ENCODE results near the gene RHOH. TPM values are rescaled to one million over a fixed set of nuclear protein-coding genes. Genes with fewer than 3 reads are reported as not detected.

The RHOH gene
- total and polyA plus RNA-seq, 9 of the 15 experiments (the other 6 are each of a cell fraction or from before 2014, with no cell fraction given), result 14.3 to 37.7 (median 23.2) TPM

GRCh38 chr4:40228497-40229365 is 31.9 kb downstream of the RHOH start (continued):
- no peak for TF ChIP-seq ATF4 (CRISPR knock-in tag; IDR thresholded peaks at IDR 0.05)

DNA sequence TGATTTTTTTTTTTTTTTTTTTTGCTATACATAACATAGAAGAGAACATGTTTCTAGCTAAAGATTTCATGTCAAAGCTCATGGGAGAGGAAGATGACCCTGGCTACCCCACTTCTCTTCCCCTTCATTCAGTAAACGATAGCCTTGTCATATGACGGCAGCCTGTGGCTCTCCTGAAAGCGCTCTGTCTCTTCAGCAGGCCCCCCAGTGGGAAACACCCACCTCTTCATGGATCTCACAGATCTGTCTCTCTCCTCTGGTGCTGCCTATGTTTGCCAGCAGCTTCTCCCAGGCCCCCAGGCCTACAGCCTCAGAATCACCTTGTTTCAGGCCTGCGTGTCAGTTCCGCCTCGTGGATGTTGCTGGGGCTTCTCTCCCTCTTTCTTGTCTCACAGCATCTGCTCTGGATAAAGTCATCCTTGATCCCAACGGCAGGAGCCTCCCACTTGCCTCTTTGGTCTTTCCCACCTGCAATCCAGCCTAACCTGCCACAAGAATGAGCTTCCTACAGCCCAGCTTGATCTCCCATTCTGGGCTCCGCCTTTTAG is 34.6 kb downstream of the RHOH start:
- H4K20me1 ChIP-seq (replicated peaks; ENCODE audit: control insufficient read depth, insufficient read depth, low read length), result no peaks in the 10 kb centered on the region
- in situ Hi-C loops (cut with MboI), result no loop called here
- TF ChIP-seq ZFPM2 (CRISPR knock-in tag; IDR thresholded peaks at IDR 0.05) (no peak), ZNF143 (CRISPR knock-in tag; IDR thresholded peaks at IDR 0.05) (no peak), SPI1 (IDR thresholded peaks at IDR 0.05; ENCODE audit: borderline replicate concordance, low read depth, low read length) (no peak), BMI1 (IDR thresholded peaks at IDR 0.05; ENCODE audit: low read length) (no peak), SP2 (IDR thresholded peaks at IDR 0.05; ENCODE audit: extremely low read depth, low read depth, low read length, poor library complexity, severe bottlenecking) (no peak), YY1 (IDR thresholded peaks at IDR 0.05; ENCODE audit: borderline replicate concordance in 1 of 3, control insufficient read depth in 1 of 3, extremely low read depth in 1 of 3, insufficient read depth in 3 of 3, insufficient read length in 1 of 3, insufficient replicate concordance in 2 of 3, low read depth in 1 of 3, low read length in 2 of 3) (peak in 1 of 3 experiments; percentile 1)
- TF ChIP-seq, protein P1, sequence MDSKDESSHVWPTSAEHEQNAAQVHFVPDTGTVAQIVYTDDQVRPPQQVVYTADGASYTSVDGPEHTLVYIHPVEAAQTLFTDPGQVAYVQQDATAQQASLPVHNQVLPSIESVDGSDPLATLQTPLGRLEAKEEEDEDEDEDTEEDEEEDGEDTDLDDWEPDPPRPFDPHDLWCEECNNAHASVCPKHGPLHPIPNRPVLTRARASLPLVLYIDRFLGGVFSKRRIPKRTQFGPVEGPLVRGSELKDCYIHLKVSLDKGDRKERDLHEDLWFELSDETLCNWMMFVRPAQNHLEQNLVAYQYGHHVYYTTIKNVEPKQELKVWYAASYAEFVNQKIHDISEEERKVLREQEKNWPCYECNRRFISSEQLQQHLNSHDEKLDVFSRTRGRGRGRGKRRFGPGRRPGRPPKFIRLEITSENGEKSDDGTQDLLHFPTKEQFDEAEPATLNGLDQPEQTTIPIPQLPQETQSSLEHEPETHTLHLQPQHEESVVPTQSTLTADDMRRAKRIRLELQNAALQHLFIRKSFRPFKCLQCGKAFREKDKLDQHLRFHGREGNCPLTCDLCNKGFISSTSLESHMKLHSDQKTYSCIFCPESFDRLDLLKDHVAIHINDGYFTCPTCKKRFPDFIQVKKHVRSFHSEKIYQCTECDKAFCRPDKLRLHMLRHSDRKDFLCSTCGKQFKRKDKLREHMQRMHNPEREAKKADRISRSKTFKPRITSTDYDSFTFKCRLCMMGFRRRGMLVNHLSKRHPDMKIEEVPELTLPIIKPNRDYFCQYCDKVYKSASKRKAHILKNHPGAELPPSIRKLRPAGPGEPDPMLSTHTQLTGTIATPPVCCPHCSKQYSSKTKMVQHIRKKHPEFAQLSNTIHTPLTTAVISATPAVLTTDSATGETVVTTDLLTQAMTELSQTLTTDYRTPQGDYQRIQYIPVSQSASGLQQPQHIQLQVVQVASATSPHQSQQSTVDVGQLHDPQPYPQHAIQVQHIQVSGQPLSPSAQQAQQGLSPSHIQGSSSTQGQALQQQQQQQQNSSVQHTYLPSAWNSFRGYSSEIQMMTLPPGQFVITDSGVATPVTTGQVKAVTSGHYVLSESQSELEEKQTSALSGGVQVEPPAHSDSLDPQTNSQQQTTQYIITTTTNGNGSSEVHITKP (IDR thresholded peaks at IDR 0.05; ENCODE audit: partially characterized antibody), result no peak
- peaks cover 0 to 1% of the 10 kb centered on the region in 2 experiments; a peak in 3 of 5 replicates for H3K4me1 ChIP-seq (replicated peaks in 1 of 2; ENCODE audit: control insufficient read depth in 2 of 2, insufficient read depth in 2 of 2, low read length in 2 of 2)
- H3K9ac ChIP-seq (ENCODE audit: insufficient read depth in 1 of 2, low read depth in 2 of 2, low read length in 2 of 2), result peak overlapping the region in 1 of 2 experiments; percentile 53; a peak in 2 of 4 replicates
- DNase-seq (ENCODE audit: extremely low read depth in 1 of 4, low spot score in 3 of 4), result no peak
- CTCF ChIA-PET (ENCODE audit: low intra/inter-chr PET ratio), result no interaction called here
- H2AFZ ChIP-seq (ENCODE audit: low read depth, low read length), result no peak overlapping the region
- no peaks in the 10 kb centered on the region for H3K9me1 ChIP-seq (ENCODE audit: control insufficient read depth, insufficient read depth, low read length)
- H3K9me3 ChIP-seq (replicated peaks; ENCODE audit: control insufficient read depth, insufficient read depth, low read depth, low read length), result no peaks in the 10 kb centered on the region
- peak; percentile 30 for ATAC-seq
- peaks cover 63% of the 10 kb centered on the region for H3K79me2 ChIP-seq (ENCODE audit: control insufficient read depth, insufficient read depth, low read length)
- peaks cover 31% of the 10 kb centered on the region; the same call in 2 of the 3 replicates for H3K36me3 ChIP-seq (ENCODE audit: control insufficient read depth, insufficient read depth, low read length)
- H3K4me2 ChIP-seq (ENCODE audit: insufficient read depth, low read length), result no peak overlapping the region
- no peak overlapping the region for H3K4me3 ChIP-seq
- intact Hi-C loops (cut with micrococcal nuclease), result loop anchor here (10.0 kb wide), 1 partner anchor 177 kb away; the partner anchor contains the start of gene N4BP2
- FAIRE-seq, result no peak
- H3K27ac ChIP-seq (ENCODE audit: extremely low read depth, low read depth, low read length), result peak overlapping the region; percentile 31; the same call in 1 of the 3 replicates
- BruUV-seq (replicated peaks), result no TSS peak
- no peaks in the 10 kb centered on the region for H3K27me3 ChIP-seq (ENCODE audit: control insufficient read depth in 2 of 2, insufficient read depth in 2 of 2, low read length in 2 of 2)
- 80% methylated on average over 8 of the region's 8 CpGs for WGBS (ENCODE audit: insufficient coverage, low coverage, missing lambda C conversion rate)
- POLR2A ChIA-PET, result interaction anchor here (0.6 to 2.3 kb wide), 6 partner anchors 8 to 85 kb away, joined by 3 to 12 read pairs (median 5); no protein-coding TSS in a partner anchor

Measured in K562 (cell line).